HepG2 (cell line): ENCODE results near the gene POU2AF3. TPM values are rescaled to one million over a fixed set of nuclear protein-coding genes. Genes with fewer than 3 reads are reported as not detected.

Source experiments
- HNF4A ChIP-seq: sonication (generic); formaldehyde crosslinking; IDR thresholded peaks from 2 replicates; pipeline ENCODE4 v1.4.0; 2020; ENCODE audit warnings: missing genetic modification reagents
- KLF13 ChIP-seq: sonication (generic); formaldehyde crosslinking; IDR thresholded peaks from 2 replicates; pipeline ENCODE4 v1.4.0; 2020; ENCODE audit warnings: mild to moderate bottlenecking, missing genetic modification reagents
- NR2F2 ChIP-seq: IDR thresholded peaks from 2 replicates; pipeline ENCODE4 v1.6.1; 2012; ENCODE audit warnings: low read depth, inconsistent platforms, borderline replicate concordance
- TARDBP ChIP-seq: sonication (generic); formaldehyde crosslinking; IDR thresholded peaks from 2 replicates; pipeline ENCODE4 v1.8.0; 2022; ENCODE audit warnings: mild to moderate bottlenecking, missing genetic modification reagents
- TEAD3 ChIP-seq: optimal IDR thresholded peaks from 2 replicates; pipeline ENCODE3; 2016; ENCODE audit warnings: borderline replicate concordance
- YEATS2 ChIP-seq: sonication (generic); formaldehyde crosslinking; IDR thresholded peaks from 2 replicates; pipeline ENCODE4 v1.4.0; 2020; ENCODE audit warnings: missing genetic modification reagents, borderline replicate concordance
- ZEB1 ChIP-seq: IDR thresholded peaks from 2 replicates; pipeline ENCODE4 v1.6.1; 2012; ENCODE audit warnings: mild to moderate bottlenecking, low read depth, inconsistent platforms; ENCODE audit not compliant: insufficient replicate concordance
- ZFY ChIP-seq: sonication (generic); formaldehyde crosslinking; IDR thresholded peaks from 2 replicates; pipeline ENCODE4 v1.4.0; 2020; ENCODE audit warnings: missing genetic modification reagents
- ZNF292 ChIP-seq: sonication (generic); formaldehyde crosslinking; IDR thresholded peaks from 2 replicates; pipeline ENCODE4 v1.8.1; 2022; ENCODE audit warnings: mild to moderate bottlenecking, low read depth, missing genetic modification reagents, borderline replicate concordance
- ZNF383 ChIP-seq: sonication (generic); formaldehyde crosslinking; IDR thresholded peaks from 2 replicates; pipeline ENCODE4 v1.4.0; 2020; ENCODE audit warnings: missing genetic modification reagents, mild to moderate bottlenecking, borderline replicate concordance
- ZNF772 ChIP-seq: sonication (generic); formaldehyde crosslinking; IDR thresholded peaks from 2 replicates; pipeline ENCODE4 v1.5.0; 2020; ENCODE audit warnings: mild to moderate bottlenecking, missing genetic modification reagents
- polyA plus RNA-seq, 8 experiments: library from polyadenylated mRNA; depleted of rRNA in 3 of 8; stranded (reverse) in 7 of 8; unstranded in 1 of 8; fragments of >200 nt; fragmentation: Illumina TruSeq in 4 of 8; extraction: Trizol in 4 of 8; gene quantifications; 2 replicates each; pipeline versions ENCODE4 v1.2.1 to v1.2.3, GENCODE V29; 2011 to 2016; ENCODE audit warnings: low read depth in 4 of 8, missing spikeins in 1 of 8, mixed read lengths in 1 of 8; ENCODE audit not compliant: insufficient read depth in 1 of 8
- total RNA-seq, 5 experiments: library from RNA; depleted of rRNA; stranded (reverse); fragments of >200 nt; fragmentation: Illumina TruSeq; extraction: Trizol; gene quantifications; 2 replicates each; pipeline ENCODE4 v1.2.3, GENCODE V29; 2016; ENCODE audit warnings: low read depth in 1 of 5
- TF ChIP-seq, protein P1 (sequence below): sonication (generic); formaldehyde crosslinking; IDR thresholded peaks from 2 replicates; pipeline ENCODE4 v1.4.0; 2020; ENCODE audit warnings: mild to moderate bottlenecking, missing genetic modification reagents
- TF ChIP-seq, protein P2 (sequence below): sonication (generic); formaldehyde crosslinking; IDR thresholded peaks from 2 replicates; pipeline ENCODE4 v1.4.0; 2020; ENCODE audit warnings: mild to moderate bottlenecking, low read depth, missing genetic modification reagents
- TF ChIP-seq, protein P3 (sequence below): sonication (generic); formaldehyde crosslinking; IDR thresholded peaks from 2 replicates; pipeline ENCODE4 v1.9.0; 2022; ENCODE audit warnings: low read depth, missing genetic modification reagents
- TF ChIP-seq, protein P4 (sequence below): IDR thresholded peaks from 2 replicates; pipeline ENCODE4 v1.4.0; 2020; ENCODE audit warnings: mild to moderate bottlenecking, missing genetic modification reagents
- TF ChIP-seq, protein P5 (sequence below): sonication (generic); formaldehyde crosslinking; IDR thresholded peaks from 2 replicates; pipeline ENCODE4 v1.8.0; 2022; ENCODE audit warnings: missing genetic modification reagents, mild to moderate bottlenecking, moderate library complexity, borderline replicate concordance

The POU2AF3 gene
- total and polyA plus RNA-seq, 2 of the 13 experiments (the other 11 are each of a cell fraction or from before 2014, with no cell fraction given): 7.8 to 71.2 TPM

DNA sequence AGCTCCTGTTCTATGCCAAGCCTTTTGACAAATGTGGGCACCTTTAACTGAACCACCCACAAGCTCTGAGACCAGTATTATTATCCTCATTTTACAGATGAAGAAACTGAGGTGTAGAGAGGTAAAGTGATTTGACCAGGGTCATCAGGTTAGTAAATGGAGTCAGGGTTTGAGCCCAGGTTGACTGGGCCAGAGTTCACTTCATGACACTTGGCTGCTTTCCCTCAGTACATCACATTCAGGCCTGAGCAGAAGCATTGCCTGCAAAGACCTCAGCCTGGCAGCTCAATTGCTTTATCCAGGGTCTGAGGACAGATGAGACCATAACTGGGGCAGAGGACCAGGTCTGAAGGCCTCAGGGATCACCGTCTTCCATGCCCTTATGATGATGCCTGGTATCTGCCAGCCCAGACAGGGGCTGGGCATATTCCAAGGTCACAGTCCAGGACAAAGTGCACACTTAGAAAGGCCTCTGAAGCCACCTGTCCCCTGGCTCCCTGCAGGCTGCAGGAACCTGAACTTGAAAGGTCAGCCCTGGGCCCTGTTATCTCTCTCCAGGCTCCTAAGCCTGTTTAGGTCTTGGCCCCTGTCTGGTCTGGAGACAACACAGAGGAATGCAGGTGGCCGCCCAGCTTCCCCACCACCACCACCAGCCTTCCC lies 32.0 kb downstream of the POU2AF3 start (continued):
- TF ChIP-seq, protein P1, sequence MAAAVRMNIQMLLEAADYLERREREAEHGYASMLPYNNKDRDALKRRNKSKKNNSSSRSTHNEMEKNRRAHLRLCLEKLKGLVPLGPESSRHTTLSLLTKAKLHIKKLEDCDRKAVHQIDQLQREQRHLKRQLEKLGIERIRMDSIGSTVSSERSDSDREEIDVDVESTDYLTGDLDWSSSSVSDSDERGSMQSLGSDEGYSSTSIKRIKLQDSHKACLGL (CRISPR knock-in tag): no peak
- TF ChIP-seq HNF4A (CRISPR knock-in tag): peak; percentile 88
- 0 out of 2 replicates have a peak, but pooled peaks have one; percentile 38 for TF ChIP-seq ZFY (CRISPR knock-in tag)
- TF ChIP-seq, protein P2, sequence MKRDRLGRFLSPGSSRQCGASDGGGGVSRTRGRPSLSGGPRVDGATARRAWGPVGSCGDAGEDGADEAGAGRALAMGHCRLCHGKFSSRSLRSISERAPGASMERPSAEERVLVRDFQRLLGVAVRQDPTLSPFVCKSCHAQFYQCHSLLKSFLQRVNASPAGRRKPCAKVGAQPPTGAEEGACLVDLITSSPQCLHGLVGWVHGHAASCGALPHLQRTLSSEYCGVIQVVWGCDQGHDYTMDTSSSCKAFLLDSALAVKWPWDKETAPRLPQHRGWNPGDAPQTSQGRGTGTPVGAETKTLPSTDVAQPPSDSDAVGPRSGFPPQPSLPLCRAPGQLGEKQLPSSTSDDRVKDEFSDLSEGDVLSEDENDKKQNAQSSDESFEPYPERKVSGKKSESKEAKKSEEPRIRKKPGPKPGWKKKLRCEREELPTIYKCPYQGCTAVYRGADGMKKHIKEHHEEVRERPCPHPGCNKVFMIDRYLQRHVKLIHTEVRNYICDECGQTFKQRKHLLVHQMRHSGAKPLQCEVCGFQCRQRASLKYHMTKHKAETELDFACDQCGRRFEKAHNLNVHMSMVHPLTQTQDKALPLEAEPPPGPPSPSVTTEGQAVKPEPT (CRISPR knock-in tag): no peak
- TF ChIP-seq ZNF383 (CRISPR knock-in tag): no peak
- TF ChIP-seq YEATS2 (CRISPR knock-in tag): 0 out of 2 replicates have a peak, but pooled peaks have one; percentile 29
- no peak for TF ChIP-seq ZEB1
- TF ChIP-seq TARDBP (CRISPR knock-in tag): no peak
- TF ChIP-seq, protein P3, sequence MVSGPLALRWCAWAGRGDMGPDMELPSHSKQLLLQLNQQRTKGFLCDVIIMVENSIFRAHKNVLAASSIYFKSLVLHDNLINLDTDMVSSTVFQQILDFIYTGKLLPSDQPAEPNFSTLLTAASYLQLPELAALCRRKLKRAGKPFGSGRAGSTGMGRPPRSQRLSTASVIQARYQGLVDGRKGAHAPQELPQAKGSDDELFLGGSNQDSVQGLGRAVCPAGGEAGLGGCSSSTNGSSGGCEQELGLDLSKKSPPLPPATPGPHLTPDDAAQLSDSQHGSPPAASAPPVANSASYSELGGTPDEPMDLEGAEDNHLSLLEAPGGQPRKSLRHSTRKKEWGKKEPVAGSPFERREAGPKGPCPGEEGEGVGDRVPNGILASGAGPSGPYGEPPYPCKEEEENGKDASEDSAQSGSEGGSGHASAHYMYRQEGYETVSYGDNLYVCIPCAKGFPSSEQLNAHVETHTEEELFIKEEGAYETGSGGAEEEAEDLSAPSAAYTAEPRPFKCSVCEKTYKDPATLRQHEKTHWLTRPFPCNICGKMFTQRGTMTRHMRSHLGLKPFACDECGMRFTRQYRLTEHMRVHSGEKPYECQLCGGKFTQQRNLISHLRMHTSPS (CRISPR knock-in tag): peak; percentile 71
- TF ChIP-seq ZNF292 (CRISPR knock-in tag): peak; percentile 54; the same call in 1 of the 2 replicates
- TF ChIP-seq NR2F2: peak; percentile 62
- TF ChIP-seq, protein P4, sequence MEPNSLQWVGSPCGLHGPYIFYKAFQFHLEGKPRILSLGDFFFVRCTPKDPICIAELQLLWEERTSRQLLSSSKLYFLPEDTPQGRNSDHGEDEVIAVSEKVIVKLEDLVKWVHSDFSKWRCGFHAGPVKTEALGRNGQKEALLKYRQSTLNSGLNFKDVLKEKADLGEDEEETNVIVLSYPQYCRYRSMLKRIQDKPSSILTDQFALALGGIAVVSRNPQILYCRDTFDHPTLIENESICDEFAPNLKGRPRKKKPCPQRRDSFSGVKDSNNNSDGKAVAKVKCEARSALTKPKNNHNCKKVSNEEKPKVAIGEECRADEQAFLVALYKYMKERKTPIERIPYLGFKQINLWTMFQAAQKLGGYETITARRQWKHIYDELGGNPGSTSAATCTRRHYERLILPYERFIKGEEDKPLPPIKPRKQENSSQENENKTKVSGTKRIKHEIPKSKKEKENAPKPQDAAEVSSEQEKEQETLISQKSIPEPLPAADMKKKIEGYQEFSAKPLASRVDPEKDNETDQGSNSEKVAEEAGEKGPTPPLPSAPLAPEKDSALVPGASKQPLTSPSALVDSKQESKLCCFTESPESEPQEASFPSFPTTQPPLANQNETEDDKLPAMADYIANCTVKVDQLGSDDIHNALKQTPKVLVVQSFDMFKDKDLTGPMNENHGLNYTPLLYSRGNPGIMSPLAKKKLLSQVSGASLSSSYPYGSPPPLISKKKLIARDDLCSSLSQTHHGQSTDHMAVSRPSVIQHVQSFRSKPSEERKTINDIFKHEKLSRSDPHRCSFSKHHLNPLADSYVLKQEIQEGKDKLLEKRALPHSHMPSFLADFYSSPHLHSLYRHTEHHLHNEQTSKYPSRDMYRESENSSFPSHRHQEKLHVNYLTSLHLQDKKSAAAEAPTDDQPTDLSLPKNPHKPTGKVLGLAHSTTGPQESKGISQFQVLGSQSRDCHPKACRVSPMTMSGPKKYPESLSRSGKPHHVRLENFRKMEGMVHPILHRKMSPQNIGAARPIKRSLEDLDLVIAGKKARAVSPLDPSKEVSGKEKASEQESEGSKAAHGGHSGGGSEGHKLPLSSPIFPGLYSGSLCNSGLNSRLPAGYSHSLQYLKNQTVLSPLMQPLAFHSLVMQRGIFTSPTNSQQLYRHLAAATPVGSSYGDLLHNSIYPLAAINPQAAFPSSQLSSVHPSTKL: peak; percentile 76
- no peak for TF ChIP-seq ZNF772
- TF ChIP-seq, protein P5, sequence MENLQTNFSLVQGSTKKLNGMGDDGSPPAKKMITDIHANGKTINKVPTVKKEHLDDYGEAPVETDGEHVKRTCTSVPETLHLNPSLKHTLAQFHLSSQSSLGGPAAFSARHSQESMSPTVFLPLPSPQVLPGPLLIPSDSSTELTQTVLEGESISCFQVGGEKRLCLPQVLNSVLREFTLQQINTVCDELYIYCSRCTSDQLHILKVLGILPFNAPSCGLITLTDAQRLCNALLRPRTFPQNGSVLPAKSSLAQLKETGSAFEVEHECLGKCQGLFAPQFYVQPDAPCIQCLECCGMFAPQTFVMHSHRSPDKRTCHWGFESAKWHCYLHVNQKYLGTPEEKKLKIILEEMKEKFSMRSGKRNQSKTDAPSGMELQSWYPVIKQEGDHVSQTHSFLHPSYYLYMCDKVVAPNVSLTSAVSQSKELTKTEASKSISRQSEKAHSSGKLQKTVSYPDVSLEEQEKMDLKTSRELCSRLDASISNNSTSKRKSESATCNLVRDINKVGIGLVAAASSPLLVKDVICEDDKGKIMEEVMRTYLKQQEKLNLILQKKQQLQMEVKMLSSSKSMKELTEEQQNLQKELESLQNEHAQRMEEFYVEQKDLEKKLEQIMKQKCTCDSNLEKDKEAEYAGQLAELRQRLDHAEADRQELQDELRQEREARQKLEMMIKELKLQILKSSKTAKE (CRISPR knock-in tag): peak; percentile 83
- no peak for TF ChIP-seq KLF13 (CRISPR knock-in tag)
- TF ChIP-seq TEAD3 (CRISPR knock-in tag): peak; percentile 56
